Caco-2 (cell line): Measurements from ENCODE around the gene TRAF2. TPM values are rescaled to one million over a fixed set of nuclear protein-coding genes. Genes with fewer than 3 reads are reported as not detected.

Experiments
- microRNA-seq: library from miRNA; unstranded; fragments of <30 nt; microRNA quantifications from one replicate; pipeline ENCODE4 v1.2.0, GENCODE V29; 2022
- total RNA-seq: library from RNA; stranded (reverse); gene quantifications from 2 replicates; pipeline ENCODE4 v1.2.3, GENCODE V29; 2022

Gene TRAF2
- total RNA-seq, 1 experiment from 2014 or later = 41.7 TPM

Small RNA genes within 50 kb of the gene (microRNA-seq; reads per million reads assigned to microRNA genes)
- gene MIR4479 = 0.93 reads per million

Other genes with a start within 250 kb of the TRAF2 start
- 30.2 and 30.4 TPM in 2 replicates for gene EGFL7, start 223.6 kb upstream of the TRAF2 start, total RNA-seq
- 68.7 and 77.1 TPM in 2 replicates for gene AGPAT2, start 199.1 kb upstream of the TRAF2 start, total RNA-seq
- 40.4 and 40.6 TPM in 2 replicates for gene DIPK1B, start 173.9 kb upstream of the TRAF2 start, total RNA-seq
- gene LCN10, start 143.6 kb upstream of the TRAF2 start, total RNA-seq = not detected in 2 replicates
- gene LCN6, start 138.0 kb upstream of the TRAF2 start, total RNA-seq = not detected in 2 replicates
- not detected in 2 replicates for gene LCN8, start 128.3 kb upstream of the TRAF2 start, total RNA-seq
- gene LCN15, start 122.0 kb upstream of the TRAF2 start, total RNA-seq = not detected in 2 replicates
- gene TMEM141, start 95.2 kb upstream of the TRAF2 start, total RNA-seq = 107 and 122 TPM in 2 replicates
- 4.2 and 5.8 TPM in 2 replicates for gene CCDC183, start 90.2 kb upstream of the TRAF2 start, total RNA-seq
- gene RABL6, start 78.6 kb upstream of the TRAF2 start, total RNA-seq = 134 and 138 TPM in 2 replicates
- gene AJM1, start 44.0 kb upstream of the TRAF2 start, total RNA-seq = 3.6 and 4.2 TPM in 2 replicates
- gene PHPT1, start 37.1 kb upstream of the TRAF2 start, total RNA-seq = 103 and 105 TPM in 2 replicates
- gene MAMDC4, start 34.2 kb upstream of the TRAF2 start, total RNA-seq = 8.8 and 10.8 TPM in 2 replicates
- 429 and 476 TPM in 2 replicates for gene EDF1, start 20.2 kb upstream of the TRAF2 start, total RNA-seq
- 66.8 and 76.1 TPM in 2 replicates for gene FBXW5, start 58.2 kb downstream of the TRAF2 start, total RNA-seq
- 0.77 and 1.3 TPM in 2 replicates for gene C8G, start 58.7 kb downstream of the TRAF2 start, total RNA-seq
- gene LCN12, start 65.8 kb downstream of the TRAF2 start, total RNA-seq = 20.0 and 23.2 TPM in 2 replicates
- not detected in 2 replicates for gene PTGDS, start 91.0 kb downstream of the TRAF2 start, total RNA-seq
- not detected in 2 replicates for gene LCNL1, start 96.5 kb downstream of the TRAF2 start, total RNA-seq
- 66.2 TPM in 2 replicates for gene PAXX, start 105.9 kb downstream of the TRAF2 start, total RNA-seq
- 4.5 and 4.7 TPM in 2 replicates for gene CLIC3, start 110.1 kb downstream of the TRAF2 start, total RNA-seq
- gene ABCA2, start 141.7 kb downstream of the TRAF2 start, total RNA-seq = 22.6 and 27.3 TPM in 2 replicates
- gene FUT7, start 145.6 kb downstream of the TRAF2 start, total RNA-seq = not detected in 2 replicates
- 44.1 and 49.2 TPM in 2 replicates for gene NPDC1, start 159.7 kb downstream of the TRAF2 start, total RNA-seq
- 2.9 and 3.4 TPM in 2 replicates for gene ENTPD2, start 167.5 kb downstream of the TRAF2 start, total RNA-seq
- 53.3 and 57.5 TPM in 2 replicates for gene SAPCD2, start 184.0 kb downstream of the TRAF2 start, total RNA-seq
- 22.7 and 24.6 TPM in 2 replicates for gene UAP1L1, start 191.0 kb downstream of the TRAF2 start, total RNA-seq
- 57.7 and 58.0 TPM in 2 replicates for gene MAN1B1, start 200.5 kb downstream of the TRAF2 start, total RNA-seq
- 230 and 247 TPM in 2 replicates for gene DPP7, start 228.2 kb downstream of the TRAF2 start, total RNA-seq